Spleen (tissue), 7 donors: Measurements from ENCODE around the gene OR5AN1.

Experiments used
- CTCF ChIP-seq, 11 experiments: fragments of 200-600 bp in 7 of 11; fragments of 450-650 bp in 4 of 11; sonication (generic) in 4 of 11; IDR thresholded peaks in 8 of 11; conservative IDR thresholded peaks in 3 of 11; 1 replicate in 7 of 11; 2 replicates in 4 of 11; pipeline versions ENCODE4 v1.4.0 to v1.8.0; 2016 to 2021; ENCODE audit warnings: antibody characterized with exemption in 11 of 11, inconsistent platforms in 4 of 11, mild to moderate bottlenecking in 1 of 11
- POLR2A ChIP-seq, 3 donors: fragments of 450-650 bp; IDR thresholded peaks; one replicate each; pipeline ENCODE4 v1.5.1; 2017; ENCODE audit warnings: antibody characterized with exemption in 3 of 3, mild to moderate bottlenecking in 1 of 3
- donor health status: DM: no; HTN: no; CAD: no; lungs with moderate emphysema.
- donor health status: DM: no; HTN: no; CAD: no.
- donor health status: DM: no; HTN: no; CAD: no.

DNA sequence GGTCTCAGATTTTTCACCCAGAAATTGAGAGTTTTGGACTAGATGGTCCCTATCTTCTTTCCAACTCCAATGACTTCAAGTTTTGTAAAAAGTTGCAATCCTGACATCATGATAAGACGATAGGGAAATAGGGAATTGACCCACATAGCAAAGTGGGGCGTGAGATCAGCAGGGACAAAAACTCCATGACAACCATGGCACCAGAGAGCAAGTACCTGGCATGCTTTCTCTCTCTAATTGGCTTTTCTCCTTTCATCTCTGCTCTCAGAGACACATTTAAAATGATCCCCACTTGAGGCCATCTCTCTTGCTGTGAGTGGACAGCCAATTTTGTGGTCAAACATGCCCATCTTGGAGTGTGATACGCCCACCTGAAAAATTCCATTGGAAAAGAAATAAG, at the start of gene OR5AN1:
- no peak for TF ChIP-seq CTCF (IDR thresholded peaks at IDR 0.05 in 8 of 11, conservative IDR thresholded peaks at IDR 0.05 in 3 of 11)
- no peak for TF ChIP-seq POLR2A (IDR thresholded peaks at IDR 0.05)
